Ishikawa (cell line): ENCODE results near the gene NOL4L.
A peak's percentile ranks its signal among the peaks of the same experiment; 100 is the strongest.

Experiments used
- CEBPB ChIP-seq: IDR thresholded peaks from 2 replicates; pipeline ENCODE4 v1.6.1; 2012
- CREB1 ChIP-seq: IDR thresholded peaks from 2 replicates; pipeline ENCODE4 v1.6.1; 2012; ENCODE audit warnings: low read depth
- EGR1 ChIP-seq: IDR thresholded peaks from 2 replicates; pipeline ENCODE4 v1.6.1; 2012
- EP300 ChIP-seq: IDR thresholded peaks from 2 replicates; pipeline ENCODE4 v1.6.1; 2012; ENCODE audit warnings: borderline replicate concordance
- FOXM1 ChIP-seq: IDR thresholded peaks from 2 replicates; pipeline ENCODE4 v1.6.1; 2012; ENCODE audit warnings: low read depth, borderline replicate concordance
- NFIC ChIP-seq: IDR thresholded peaks from 2 replicates; pipeline ENCODE4 v1.6.1; 2012
- RAD21 ChIP-seq: IDR thresholded peaks from 2 replicates; pipeline ENCODE4 v1.6.1; 2012; ENCODE audit warnings: low read depth
- TAF1 ChIP-seq: IDR thresholded peaks from 2 replicates; pipeline ENCODE4 v1.6.1; 2012; ENCODE audit warnings: low read depth, mild to moderate bottlenecking
- TCF12 ChIP-seq: IDR thresholded peaks from 2 replicates; pipeline ENCODE4 v1.6.1; 2012; ENCODE audit warnings: low read depth
- TEAD4 ChIP-seq: IDR thresholded peaks from 2 replicates; pipeline ENCODE4 v1.6.1; 2012
- YY1 ChIP-seq: IDR thresholded peaks from 2 replicates; pipeline ENCODE4 v1.6.1; 2012; ENCODE audit warnings: low read depth
- ZBTB7A ChIP-seq: IDR thresholded peaks from 2 replicates; pipeline ENCODE4 v1.6.1; 2012; ENCODE audit warnings: low read depth
- TF ChIP-seq, protein P1 (sequence below): IDR thresholded peaks from 2 replicates; pipeline ENCODE4 v1.6.1; 2012
- TF ChIP-seq, protein P2 (sequence below): IDR thresholded peaks from 2 replicates; pipeline ENCODE4 v1.6.1; 2012
- TF ChIP-seq, protein P3 (sequence below): IDR thresholded peaks from 2 replicates; pipeline ENCODE4 v1.6.1; 2012; ENCODE audit warnings: low read depth, mild to moderate bottlenecking

The NOL4L gene

GRCh38 chr20:32537657-32538525, 47.2 kb downstream of the NOL4L start:
- TF ChIP-seq EP300, result no peak
- TF ChIP-seq, protein P1, sequence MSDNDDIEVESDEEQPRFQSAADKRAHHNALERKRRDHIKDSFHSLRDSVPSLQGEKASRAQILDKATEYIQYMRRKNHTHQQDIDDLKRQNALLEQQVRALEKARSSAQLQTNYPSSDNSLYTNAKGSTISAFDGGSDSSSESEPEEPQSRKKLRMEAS, result no peak
- TF ChIP-seq TCF12, result no peak
- TF ChIP-seq RAD21, result no peak
- no peak for TF ChIP-seq EGR1

DNA sequence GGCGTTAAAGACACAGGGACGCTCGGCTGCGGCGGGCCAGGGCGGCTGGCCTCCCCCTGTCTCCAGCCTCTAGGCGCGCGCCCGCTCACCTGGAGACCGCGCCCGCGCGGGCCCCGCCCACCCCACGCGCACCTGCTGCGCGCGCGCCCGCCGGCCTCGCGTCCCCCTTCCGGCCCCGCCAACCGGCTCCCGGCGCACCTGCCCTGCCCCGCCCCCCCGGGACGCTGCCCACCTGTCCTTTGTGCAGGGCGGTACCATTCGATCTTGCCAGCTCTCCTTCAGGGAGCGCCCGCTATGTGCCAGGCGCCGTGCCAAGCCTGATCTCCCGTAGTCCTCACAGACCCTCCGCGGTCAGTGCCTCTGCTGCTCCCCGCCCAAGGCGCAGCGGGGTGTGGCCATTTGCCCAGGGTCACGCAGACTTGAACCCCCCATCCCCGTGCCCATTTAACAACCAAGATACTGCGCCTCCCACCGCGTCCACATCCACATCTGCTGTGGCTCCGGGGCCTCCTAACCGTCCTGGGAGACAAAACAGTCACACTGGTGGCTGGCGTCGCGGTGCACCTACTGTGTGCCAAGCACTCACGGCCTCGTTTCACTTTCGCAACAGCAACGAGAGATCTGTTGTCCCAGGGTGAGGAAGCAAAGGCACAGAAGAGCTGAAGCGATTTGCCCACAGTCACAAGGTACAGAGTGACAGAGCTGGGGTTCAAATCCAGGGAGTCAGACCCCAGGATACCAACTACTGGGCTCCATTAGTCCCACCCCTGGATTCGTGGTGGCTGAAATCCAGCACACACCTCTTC, 48.1 kb downstream of the NOL4L start:
- TF ChIP-seq, protein P2, sequence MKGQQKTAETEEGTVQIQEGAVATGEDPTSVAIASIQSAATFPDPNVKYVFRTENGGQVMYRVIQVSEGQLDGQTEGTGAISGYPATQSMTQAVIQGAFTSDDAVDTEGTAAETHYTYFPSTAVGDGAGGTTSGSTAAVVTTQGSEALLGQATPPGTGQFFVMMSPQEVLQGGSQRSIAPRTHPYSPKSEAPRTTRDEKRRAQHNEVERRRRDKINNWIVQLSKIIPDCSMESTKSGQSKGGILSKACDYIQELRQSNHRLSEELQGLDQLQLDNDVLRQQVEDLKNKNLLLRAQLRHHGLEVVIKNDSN, result no peak
- TF ChIP-seq, protein P3, sequence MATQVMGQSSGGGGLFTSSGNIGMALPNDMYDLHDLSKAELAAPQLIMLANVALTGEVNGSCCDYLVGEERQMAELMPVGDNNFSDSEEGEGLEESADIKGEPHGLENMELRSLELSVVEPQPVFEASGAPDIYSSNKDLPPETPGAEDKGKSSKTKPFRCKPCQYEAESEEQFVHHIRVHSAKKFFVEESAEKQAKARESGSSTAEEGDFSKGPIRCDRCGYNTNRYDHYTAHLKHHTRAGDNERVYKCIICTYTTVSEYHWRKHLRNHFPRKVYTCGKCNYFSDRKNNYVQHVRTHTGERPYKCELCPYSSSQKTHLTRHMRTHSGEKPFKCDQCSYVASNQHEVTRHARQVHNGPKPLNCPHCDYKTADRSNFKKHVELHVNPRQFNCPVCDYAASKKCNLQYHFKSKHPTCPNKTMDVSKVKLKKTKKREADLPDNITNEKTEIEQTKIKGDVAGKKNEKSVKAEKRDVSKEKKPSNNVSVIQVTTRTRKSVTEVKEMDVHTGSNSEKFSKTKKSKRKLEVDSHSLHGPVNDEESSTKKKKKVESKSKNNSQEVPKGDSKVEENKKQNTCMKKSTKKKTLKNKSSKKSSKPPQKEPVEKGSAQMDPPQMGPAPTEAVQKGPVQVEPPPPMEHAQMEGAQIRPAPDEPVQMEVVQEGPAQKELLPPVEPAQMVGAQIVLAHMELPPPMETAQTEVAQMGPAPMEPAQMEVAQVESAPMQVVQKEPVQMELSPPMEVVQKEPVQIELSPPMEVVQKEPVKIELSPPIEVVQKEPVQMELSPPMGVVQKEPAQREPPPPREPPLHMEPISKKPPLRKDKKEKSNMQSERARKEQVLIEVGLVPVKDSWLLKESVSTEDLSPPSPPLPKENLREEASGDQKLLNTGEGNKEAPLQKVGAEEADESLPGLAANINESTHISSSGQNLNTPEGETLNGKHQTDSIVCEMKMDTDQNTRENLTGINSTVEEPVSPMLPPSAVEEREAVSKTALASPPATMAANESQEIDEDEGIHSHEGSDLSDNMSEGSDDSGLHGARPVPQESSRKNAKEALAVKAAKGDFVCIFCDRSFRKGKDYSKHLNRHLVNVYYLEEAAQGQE, result no peak
- TF ChIP-seq, protein P1, result 0 out of 2 replicates have a peak, but pooled peaks have one; percentile 48
- TF ChIP-seq ZBTB7A (peak; percentile 62; the same call in 1 of the 2 replicates), CREB1 (no peak), EGR1 (peak; percentile 16; the same call in 1 of the 2 replicates), EP300 (no peak), TAF1 (no peak), TCF12 (peak; percentile 78), TEAD4 (peak; percentile 20; the same call in 1 of the 2 replicates), FOXM1 (no peak), YY1 (no peak), CEBPB (0 out of 2 replicates have a peak, but pooled peaks have one; percentile 45), RAD21 (no peak), NFIC (peak; percentile 86)

DNA sequence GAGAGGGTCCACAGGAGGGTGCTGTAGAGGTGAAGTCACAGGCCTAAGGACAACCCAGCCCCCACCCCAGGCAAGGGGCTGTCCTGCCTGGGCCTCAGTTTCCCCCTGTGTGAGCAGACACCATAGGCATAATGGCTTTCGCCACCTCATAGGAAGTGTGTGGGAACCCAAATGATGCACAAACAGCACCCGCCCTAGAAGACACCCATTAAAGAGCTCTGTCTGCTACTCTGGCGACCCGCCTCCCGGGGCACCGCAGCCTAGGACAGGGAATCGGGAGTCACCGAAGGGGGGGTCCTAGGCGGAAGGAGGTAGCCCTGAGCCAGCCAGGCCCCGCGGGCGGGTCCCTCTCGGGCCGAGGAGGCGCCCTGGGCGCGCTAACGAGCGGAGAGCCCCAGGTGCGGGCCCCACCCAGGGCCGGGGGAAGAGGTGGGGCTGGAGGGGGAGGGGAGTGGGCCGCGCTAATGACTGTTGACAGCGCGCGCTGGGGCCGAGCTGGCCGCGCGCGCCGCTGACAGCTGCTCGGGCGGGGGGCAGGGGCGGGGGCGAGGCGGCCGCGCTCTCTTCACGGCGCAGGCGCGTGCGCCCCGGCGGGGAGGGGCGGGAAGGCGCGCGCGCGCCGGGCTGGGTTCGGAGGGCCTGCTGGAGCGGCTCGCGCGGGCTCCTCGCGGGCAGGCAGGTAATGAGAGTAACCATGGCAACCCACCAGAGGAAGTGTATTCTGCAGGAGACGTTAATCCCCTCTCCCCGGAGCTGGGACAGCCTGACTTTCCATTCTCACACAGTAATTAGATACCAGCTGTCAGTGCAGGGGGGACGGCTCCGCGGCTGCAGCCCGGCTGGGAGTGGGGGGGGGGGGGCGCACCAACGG, 48.9 kb downstream of the NOL4L start:
- TF ChIP-seq EGR1 (no peak), EP300 (no peak), RAD21 (no peak), TEAD4 (no peak), YY1 (no peak), ZBTB7A (0 out of 2 replicates have a peak, but pooled peaks have one; percentile 56), NFIC (no peak), TAF1 (no peak), FOXM1 (no peak), CREB1 (no peak), CEBPB (no peak), TCF12 (peak; percentile 15; the same call in 1 of the 2 replicates)
- TF ChIP-seq, protein P2, result no peak
- TF ChIP-seq, protein P1, result no peak

DNA sequence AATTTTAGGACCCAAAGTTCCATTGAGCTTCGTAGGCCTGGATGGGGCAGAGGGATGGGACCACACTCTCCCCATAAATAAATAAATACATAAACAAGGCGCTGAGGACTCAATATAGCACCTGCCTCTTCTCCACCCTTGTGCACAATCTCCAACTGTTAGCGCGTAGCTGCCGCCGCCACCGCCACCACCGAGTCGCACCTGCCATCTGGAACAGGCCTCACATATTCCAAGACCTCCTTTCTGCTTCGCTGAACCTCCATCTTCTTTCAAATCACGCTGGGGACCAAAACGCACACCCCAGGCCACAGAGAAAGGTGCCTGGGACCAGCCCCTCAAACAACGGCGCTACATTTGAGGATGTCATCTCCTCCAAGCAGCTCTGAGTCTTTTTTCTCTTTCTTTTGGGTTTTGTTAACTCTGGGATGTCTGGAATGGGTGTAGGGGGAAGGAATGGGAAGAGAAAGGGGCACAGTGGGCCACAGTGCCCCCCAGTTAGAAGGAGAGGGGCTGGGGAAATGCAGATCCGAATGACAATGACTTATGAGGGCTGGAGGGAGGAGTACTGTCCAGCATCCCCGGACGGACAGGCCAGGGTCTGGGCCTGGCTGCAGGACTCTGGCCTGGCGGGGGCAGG, 49.7 kb downstream of the NOL4L start:
- TF ChIP-seq TEAD4, result no peak
- TF ChIP-seq, protein P2, result no peak
- TF ChIP-seq TAF1, result no peak
- TF ChIP-seq TCF12, result no peak

- TF ChIP-seq EGR1 (no peak), CEBPB (no peak), EP300 (no peak), TAF1 (no peak), CREB1 (no peak), NFIC (no peak), TEAD4 (no peak), FOXM1 (no peak), RAD21 (no peak)
- TF ChIP-seq, protein P2, result no peak
- TF ChIP-seq, protein P1, result no peak
- TF ChIP-seq, protein P3, result no peak
Observed at GRCh38 chr20:32534661-32535240, 50.4 kb downstream of the NOL4L start.
